ENCODE data around the gene ERN1.

ERN1 gene

GRCh38 chr17:64041912-64042311, 88.0 kb downstream of the ERN1 start:
- H3K36me3 ChIP-seq = peaks cover 20 to 83% (median 41%) of the 10 kb centered on the region in 11 experiments; a peak in 18 of 22 replicates
- no peaks in the 10 kb centered on the region for H3K4me1 ChIP-seq
- H3K4me2 ChIP-seq = no peak overlapping the region
- H3K9me3 ChIP-seq (replicated peaks in 1 of 11) = no peaks in the 10 kb centered on the region
- no peak overlapping the region for H3K9ac ChIP-seq
- no peaks in the 10 kb centered on the region for H3K27me3 ChIP-seq
- H3K27ac ChIP-seq = no peak overlapping the region
- no peak for TF ChIP-seq Cebpa-rat (IDR thresholded peaks at IDR 0.05)
- no peak overlapping the region for H3K4me3 ChIP-seq
- no peaks in the 10 kb centered on the region for H4K20me1 ChIP-seq

GRCh38 chr17:64040206-64040605, 89.7 kb downstream of the ERN1 start:
- H3K4me3 ChIP-seq = no peak overlapping the region
- peaks cover 6 to 66% (median 27%) of the 10 kb centered on the region in 11 experiments; a peak in 18 of 22 replicates for H3K36me3 ChIP-seq
- H3K9ac ChIP-seq = no peak overlapping the region
- H3K27me3 ChIP-seq = no peaks in the 10 kb centered on the region
- no peak overlapping the region for H3K4me2 ChIP-seq
- no peaks in the 10 kb centered on the region for H3K9me3 ChIP-seq (replicated peaks in 1 of 11)
- no peaks in the 10 kb centered on the region for H4K20me1 ChIP-seq
- no peak for TF ChIP-seq Cebpa-rat (IDR thresholded peaks at IDR 0.05)
- no peaks in the 10 kb centered on the region for H3K4me1 ChIP-seq
- no peak overlapping the region for H3K27ac ChIP-seq

- Histone ChIP-seq H3K36me3 (peaks cover 0 to 54% (median 15%) of the 10 kb centered on the region in 11 experiments; a peak in 15 of 22 replicates), H3K9me3 (replicated peaks in 1 of 11) (no peaks in the 10 kb centered on the region), H3K27ac (no peak overlapping the region), H3K4me3 (no peak overlapping the region), H4K20me1 (no peaks in the 10 kb centered on the region), H3K4me2 (no peak overlapping the region), H3K4me1 (no peaks in the 10 kb centered on the region), H3K27me3 (no peaks in the 10 kb centered on the region), H3K9ac (no peak overlapping the region)
- no peak for TF ChIP-seq Cebpa-rat (IDR thresholded peaks at IDR 0.05)
Measured at GRCh38 chr17:64039106-64039400, 90.9 kb downstream of the ERN1 start.

- H3K4me2 ChIP-seq = no peak overlapping the region
- H3K36me3 ChIP-seq = peaks cover 0 to 49% (median 10%) of the 10 kb centered on the region in 11 experiments; a peak in 14 of 22 replicates
- H3K4me1 ChIP-seq = no peaks in the 10 kb centered on the region
- no peaks in the 10 kb centered on the region for H3K27me3 ChIP-seq
- no peaks in the 10 kb centered on the region for H4K20me1 ChIP-seq
- H3K27ac ChIP-seq = no peak overlapping the region
- H3K4me3 ChIP-seq = no peak overlapping the region
- no peak overlapping the region for H3K9ac ChIP-seq
- no peaks in the 10 kb centered on the region for H3K9me3 ChIP-seq (replicated peaks in 1 of 11)
- no peak for TF ChIP-seq Cebpa-rat (IDR thresholded peaks at IDR 0.05)
Measured at GRCh38 chr17:64038331-64039105, 91.4 kb downstream of the ERN1 start.

- Histone ChIP-seq H3K9ac (no peak overlapping the region), H3K9me3 (replicated peaks in 1 of 11) (no peaks in the 10 kb centered on the region), H3K27me3 (no peaks in the 10 kb centered on the region), H4K20me1 (no peaks in the 10 kb centered on the region), H3K36me3 (peaks cover 0 to 42% (median 4%) of the 10 kb centered on the region in 11 experiments; a peak in 9 of 22 replicates), H3K4me3 (no peak overlapping the region), H3K27ac (no peak overlapping the region), H3K4me2 (no peak overlapping the region), H3K4me1 (no peaks in the 10 kb centered on the region)
- no peak for TF ChIP-seq Cebpa-rat (IDR thresholded peaks at IDR 0.05)
Measured at GRCh38 chr17:64037802-64038201, 92.1 kb downstream of the ERN1 start.

GRCh38 chr17:64037180-64037579, 92.8 kb downstream of the ERN1 start:
- H3K9me3 ChIP-seq (replicated peaks in 1 of 11) = no peaks in the 10 kb centered on the region
- H4K20me1 ChIP-seq = no peaks in the 10 kb centered on the region
- peaks cover 0 to 36% (median 4%) of the 10 kb centered on the region in 11 experiments; a peak in 8 of 22 replicates for H3K36me3 ChIP-seq
- no peak for TF ChIP-seq Cebpa-rat (IDR thresholded peaks at IDR 0.05)
- no peaks in the 10 kb centered on the region for H3K27me3 ChIP-seq
- H3K27ac ChIP-seq = no peak overlapping the region
- H3K9ac ChIP-seq = no peak overlapping the region; a peak in 1 of 22 replicates
- no peak overlapping the region for H3K4me2 ChIP-seq
- no peak overlapping the region for H3K4me3 ChIP-seq
- no peaks in the 10 kb centered on the region for H3K4me1 ChIP-seq

- Histone ChIP-seq H3K27me3 (no peaks in the 10 kb centered on the region), H3K36me3 (peaks cover 0 to 28% (median 4%) of the 10 kb centered on the region in 11 experiments; a peak in 8 of 22 replicates), H3K27ac (no peak overlapping the region), H4K20me1 (no peaks in the 10 kb centered on the region), H3K9ac (no peak overlapping the region), H3K4me2 (no peak overlapping the region), H3K4me1 (no peaks in the 10 kb centered on the region), H3K4me3 (no peak overlapping the region), H3K9me3 (replicated peaks in 1 of 11) (no peaks in the 10 kb centered on the region)
- TF ChIP-seq Cebpa-rat (IDR thresholded peaks at IDR 0.05) = no peak
Measured at GRCh38 chr17:64036198-64036922, 93.6 kb downstream of the ERN1 start.

GRCh38 chr17:64032081-64032480, 97.9 kb downstream of the ERN1 start:
- Histone ChIP-seq H3K27me3 (no peaks in the 10 kb centered on the region), H3K36me3 (no peaks in the 10 kb centered on the region), H3K27ac (no peak overlapping the region), H4K20me1 (no peaks in the 10 kb centered on the region), H3K4me3 (no peak overlapping the region), H3K4me1 (peaks cover 0 to 5% (median 3%) of the 10 kb centered on the region in 10 experiments; a peak in 11 of 20 replicates), H3K9ac (no peak overlapping the region), H3K9me3 (replicated peaks in 1 of 11) (no peaks in the 10 kb centered on the region), H3K4me2 (no peak overlapping the region)
- no peak for TF ChIP-seq Cebpa-rat (IDR thresholded peaks at IDR 0.05)

- TF ChIP-seq Cebpa-rat (IDR thresholded peaks at IDR 0.05) = no peak
- H3K27ac ChIP-seq = no peak overlapping the region
- no peak overlapping the region for H3K9ac ChIP-seq
- no peaks in the 10 kb centered on the region for H3K27me3 ChIP-seq
- H3K4me3 ChIP-seq = no peak overlapping the region
- H3K4me2 ChIP-seq = no peak overlapping the region
- peaks cover 0 to 32% (median 28%) of the 10 kb centered on the region in 10 experiments; a peak in 15 of 20 replicates for H3K4me1 ChIP-seq
- no peaks in the 10 kb centered on the region for H3K9me3 ChIP-seq (replicated peaks in 1 of 11)
- no peaks in the 10 kb centered on the region for H4K20me1 ChIP-seq
- no peaks in the 10 kb centered on the region for H3K36me3 ChIP-seq
Measured at GRCh38 chr17:64028874-64029464, 101.0 kb downstream of the ERN1 start.

Measured in BLaER1 treated with 17β-estradiol and CSF1 and Interleukin-3, amounts not matched to agents 10 nM and 100 nM (cell line).